ENCODE data around the gene SAYSD1. TPM values are rescaled to one million over a fixed set of nuclear protein-coding genes. Genes with fewer than 3 reads are reported as not detected.

SAYSD1 gene
- total RNA-seq, 1 donor from 2014 or later, result 8.2 TPM

- Histone ChIP-seq H3K4me3 (no peak overlapping the region), H3K27ac (no peak overlapping the region), H2AFZ (replicated peaks) (no peak overlapping the region), H3K79me2 (ENCODE audit: low read depth) (no peaks in the 10 kb centered on the region), H4K20me1 (ENCODE audit: low read depth) (no peaks in the 10 kb centered on the region), H3K27me3 (no peaks in the 10 kb centered on the region), H3F3A (ENCODE audit: low read depth) (no peaks in the 10 kb centered on the region), H3K9me3 (ENCODE audit: low read depth) (no peaks in the 10 kb centered on the region), H3K4me2 (no peak overlapping the region), H3K4me1 (no peaks in the 10 kb centered on the region), H3K36me3 (no peaks in the 10 kb centered on the region), H3K9ac (no peak overlapping the region)
- H3K9me3 Mint-ChIP-seq, result no peaks in the 10 kb centered on the region
- peaks cover 14% of the 10 kb centered on the region for H3K4me1 Mint-ChIP-seq
- H3K4me3 Mint-ChIP-seq, result no peak overlapping the region
- TF ChIP-seq CTCF (IDR thresholded peaks at IDR 0.05), result no peak
- no peak for TF ChIP-seq EZH2phosphoT487 (IDR thresholded peaks at IDR 0.05)
- TF ChIP-seq EZH2 (IDR thresholded peaks at IDR 0.05), result no peak
- no peak overlapping the region for H3K27ac Mint-ChIP-seq
- H3K27me3 Mint-ChIP-seq (ENCODE audit: insufficient read depth, low read depth), result peaks cover 5% of the 10 kb centered on the region
- DNase-seq (ENCODE audit: low spot score), result no peak
- no peaks in the 10 kb centered on the region for H3K36me3 Mint-ChIP-seq
Observed at GRCh38 chr6:39072830-39073229, 42.2 kb downstream of the SAYSD1 start.

GRCh38 chr6:39068391-39068790, 46.6 kb downstream of the SAYSD1 start:
- Mint-ChIP-seq H3K27ac (no peak overlapping the region), H3K9me3 (no peaks in the 10 kb centered on the region), H3K4me3 (no peak overlapping the region), H3K36me3 (no peaks in the 10 kb centered on the region), H3K27me3 (ENCODE audit: insufficient read depth, low read depth) (peaks cover 2% of the 10 kb centered on the region), H3K4me1 (peaks cover 2% of the 10 kb centered on the region)
- H3K27ac ChIP-seq, result no peak overlapping the region
- H3K9me3 ChIP-seq (ENCODE audit: low read depth), result no peaks in the 10 kb centered on the region
- no peak overlapping the region for H2AFZ ChIP-seq (replicated peaks)
- H3K4me1 ChIP-seq, result no peaks in the 10 kb centered on the region
- no peak for DNase-seq (ENCODE audit: low spot score)
- H3K9ac ChIP-seq, result no peak overlapping the region
- TF ChIP-seq EZH2 (IDR thresholded peaks at IDR 0.05) (no peak), CTCF (IDR thresholded peaks at IDR 0.05) (no peak), EZH2phosphoT487 (IDR thresholded peaks at IDR 0.05) (no peak)
- H3K79me2 ChIP-seq (ENCODE audit: low read depth), result no peaks in the 10 kb centered on the region
- no peaks in the 10 kb centered on the region for H3F3A ChIP-seq (ENCODE audit: low read depth)
- no peaks in the 10 kb centered on the region for H3K36me3 ChIP-seq
- no peaks in the 10 kb centered on the region for H4K20me1 ChIP-seq (ENCODE audit: low read depth)
- no peak overlapping the region for H3K4me3 ChIP-seq
- H3K4me2 ChIP-seq, result no peak overlapping the region
- no peaks in the 10 kb centered on the region for H3K27me3 ChIP-seq

GRCh38 chr6:39065561-39065960, 49.4 kb downstream of the SAYSD1 start:
- no peak for DNase-seq (ENCODE audit: low spot score)
- Histone ChIP-seq H3K9me3 (ENCODE audit: low read depth) (no peaks in the 10 kb centered on the region), H4K20me1 (ENCODE audit: low read depth) (no peaks in the 10 kb centered on the region), H2AFZ (replicated peaks) (no peak overlapping the region), H3F3A (ENCODE audit: low read depth) (no peaks in the 10 kb centered on the region), H3K27me3 (no peaks in the 10 kb centered on the region), H3K4me3 (no peak overlapping the region), H3K79me2 (ENCODE audit: low read depth) (no peaks in the 10 kb centered on the region), H3K27ac (no peak overlapping the region), H3K4me1 (no peaks in the 10 kb centered on the region), H3K4me2 (no peak overlapping the region), H3K9ac (no peak overlapping the region), H3K36me3 (no peaks in the 10 kb centered on the region)
- TF ChIP-seq EZH2 (IDR thresholded peaks at IDR 0.05) (no peak), EZH2phosphoT487 (IDR thresholded peaks at IDR 0.05) (no peak), CTCF (IDR thresholded peaks at IDR 0.05) (no peak)
- Mint-ChIP-seq H3K27ac (no peak overlapping the region), H3K4me3 (no peak overlapping the region), H3K9me3 (no peaks in the 10 kb centered on the region), H3K36me3 (no peaks in the 10 kb centered on the region), H3K27me3 (ENCODE audit: insufficient read depth, low read depth) (peaks cover 4% of the 10 kb centered on the region), H3K4me1 (peaks cover 7% of the 10 kb centered on the region)

Data from neural progenitor cell (in vitro differentiated cells).